ENCODE measurements around the gene GTF2H1.
"Not testable (repeated sequence)": the region's sequence is repeated elsewhere in the genome, so short reads cannot be mapped to it uniquely, and the experiment has no call there.

DNA sequence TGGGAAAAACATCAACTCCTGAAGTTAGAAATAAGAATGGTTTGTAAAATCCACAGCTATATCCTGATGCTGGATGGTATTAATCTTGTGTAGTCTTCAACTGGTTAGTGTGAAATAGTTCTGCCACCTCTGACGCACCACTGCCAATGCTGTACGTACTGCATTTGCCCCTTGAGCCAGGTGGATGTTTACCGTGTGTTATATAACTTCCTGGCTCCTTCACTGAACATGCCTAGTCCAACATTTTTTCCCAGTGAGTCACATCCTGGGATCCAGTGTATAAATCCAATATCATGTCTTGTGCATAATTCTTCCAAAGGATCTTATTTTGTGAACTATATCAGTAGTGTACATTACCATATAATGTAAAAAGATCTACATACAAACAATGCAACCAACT is 85.0 kb downstream of the GTF2H1 start:
- TF ChIP-seq, protein P1, sequence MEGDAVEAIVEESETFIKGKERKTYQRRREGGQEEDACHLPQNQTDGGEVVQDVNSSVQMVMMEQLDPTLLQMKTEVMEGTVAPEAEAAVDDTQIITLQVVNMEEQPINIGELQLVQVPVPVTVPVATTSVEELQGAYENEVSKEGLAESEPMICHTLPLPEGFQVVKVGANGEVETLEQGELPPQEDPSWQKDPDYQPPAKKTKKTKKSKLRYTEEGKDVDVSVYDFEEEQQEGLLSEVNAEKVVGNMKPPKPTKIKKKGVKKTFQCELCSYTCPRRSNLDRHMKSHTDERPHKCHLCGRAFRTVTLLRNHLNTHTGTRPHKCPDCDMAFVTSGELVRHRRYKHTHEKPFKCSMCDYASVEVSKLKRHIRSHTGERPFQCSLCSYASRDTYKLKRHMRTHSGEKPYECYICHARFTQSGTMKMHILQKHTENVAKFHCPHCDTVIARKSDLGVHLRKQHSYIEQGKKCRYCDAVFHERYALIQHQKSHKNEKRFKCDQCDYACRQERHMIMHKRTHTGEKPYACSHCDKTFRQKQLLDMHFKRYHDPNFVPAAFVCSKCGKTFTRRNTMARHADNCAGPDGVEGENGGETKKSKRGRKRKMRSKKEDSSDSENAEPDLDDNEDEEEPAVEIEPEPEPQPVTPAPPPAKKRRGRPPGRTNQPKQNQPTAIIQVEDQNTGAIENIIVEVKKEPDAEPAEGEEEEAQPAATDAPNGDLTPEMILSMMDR (IDR thresholded peaks at IDR 0.05 in 8 of 11, conservative IDR thresholded peaks at IDR 0.05 in 3 of 11): not testable (repeated sequence)
- TF ChIP-seq POLR2A (IDR thresholded peaks at IDR 0.05): not testable (repeated sequence)
- TF ChIP-seq POLR2AphosphoS5 (IDR thresholded peaks at IDR 0.05): peak in 1 of 3 donors; percentile 8
